Lung (tissue), 12 donors: Measurements from ENCODE around the gene CPS1. TPM values are rescaled to one million over a fixed set of nuclear protein-coding genes. Genes with fewer than 3 reads are reported as not detected.
A peak's percentile ranks its signal among the peaks of the same experiment; 100 is the strongest.

ENCODE experiments used
- ATAC-seq: fragments of 200-7000 bp; cut with Tn5 transposase; one replicate; pipeline ENCODE4 v1.9.1; 2020; ENCODE audit warnings: moderate number of reproducible peaks; ENCODE audit not compliant: insufficient read depth, low FRiP score
- DNase-seq, 3 donors: peaks; one replicate each; pipeline ENCODE4 v3.0.0-alpha.2; 2013 to 2017
- H3K27ac ChIP-seq, 2 donors: one replicate each; pipeline ENCODE4 v1.5.1; 2013; ENCODE audit warnings: mild to moderate bottlenecking in 2 of 2, moderate library complexity in 2 of 2, control low read depth in 1 of 2, inconsistent platforms in 1 of 2, low read depth in 1 of 2, low read length in 1 of 2
- H3K27me3 ChIP-seq, 3 donors: one replicate each; pipeline ENCODE4 v1.5.1; 2013; ENCODE audit warnings: low read length in 2 of 3; ENCODE audit not compliant: control insufficient read depth in 3 of 3, insufficient read depth in 3 of 3
- H3K36me3 ChIP-seq, 4 donors: one replicate each; pipeline ENCODE4 v1.5.1; 2013; ENCODE audit warnings: low read length in 4 of 4, mild to moderate bottlenecking in 1 of 4, moderate library complexity in 1 of 4; ENCODE audit not compliant: control insufficient read depth in 4 of 4, insufficient read depth in 4 of 4
- H3K4me1 ChIP-seq, 5 donors: one replicate each; pipeline ENCODE4 v1.5.1; 2013; ENCODE audit warnings: low read length in 5 of 5, mild to moderate bottlenecking in 2 of 5, moderate library complexity in 1 of 5; ENCODE audit not compliant: control insufficient read depth in 5 of 5, insufficient read depth in 5 of 5
- H3K4me3 ChIP-seq: one replicate; pipeline ENCODE4 v1.5.1; 2013; ENCODE audit warnings: mild to moderate bottlenecking, control low read depth, moderate library complexity
- H3K9ac ChIP-seq, 2 donors: one replicate each; pipeline ENCODE4 v1.5.1; 2013; ENCODE audit warnings: low read length in 2 of 2, control low read depth in 1 of 2; ENCODE audit not compliant: insufficient read depth in 1 of 2
- H3K9me3 ChIP-seq, 4 donors: one replicate each; pipeline ENCODE4 v1.5.1; 2013; ENCODE audit warnings: low read length in 3 of 4, mild to moderate bottlenecking in 1 of 4, moderate library complexity in 1 of 4; ENCODE audit not compliant: control insufficient read depth in 4 of 4, insufficient read depth in 3 of 4
- CTCF ChIP-seq: IDR thresholded peaks from 2 replicates; pipeline ENCODE4 v1.5.1; 2012; ENCODE audit warnings: mild to moderate bottlenecking; ENCODE audit errors: control extremely low read depth, extremely low read depth
- WGBS, 2 donors: extraction: QIAGEN DNeasy Blood & Tissue Kit; methylation state at CpG; one replicate each; pipeline ENCODE4 v1.1.7; 2013; 5-methylcytosine and 5-hydroxymethylcytosine counted together
- polyA plus RNA-seq, 2 donors: library from polyadenylated mRNA; stranded (reverse); fragments of 200-250 nt; gene quantifications; one replicate each; pipeline ENCODE4 v1.2.1, GENCODE V29; 2013
- total RNA-seq, 2 donors: library from RNA; depleted of rRNA in 1 of 2; stranded (reverse); fragments of >200 nt in 1 of 2; gene quantifications; one replicate each; pipeline ENCODE4 v1.2.1, GENCODE V29; 2014 to 2021
- donor health status: control.
- donor health status: control.
- donor health status: Bipolar disorder and iron deficiency.
- donor health status: healthy.
- donor health status: DM: yes; HTN: yes; CAD: no.

Gene CPS1
- total and polyA plus RNA-seq, 4 donors = 0.35 to 5.0 (median 1.9) TPM

GRCh38 chr2:210558708-210559107, 2.3 kb downstream of the CPS1 start:
- ATAC-seq (no peak), DNase-seq (peak in 2 of 3 donors; percentile 16 to 19)
- Histone ChIP-seq H3K36me3 (no peaks in the 10 kb centered on the region), H3K27ac (no peak overlapping the region), H3K27me3 (no peaks in the 10 kb centered on the region), H3K9ac (no peak overlapping the region), H3K9me3 (no peaks in the 10 kb centered on the region), H3K4me3 (no peak overlapping the region), H3K4me1 (no peaks in the 10 kb centered on the region)
- no peak for TF ChIP-seq CTCF
- WGBS, 2 donors = 48 to 63% methylated on average over 1 of the region's 1 CpG

GRCh38 chr2:210559182-210559581, 2.8 kb downstream of the CPS1 start:
- H3K4me1 ChIP-seq = no peaks in the 10 kb centered on the region
- H3K9me3 ChIP-seq = no peaks in the 10 kb centered on the region
- 91 to 93% methylated on average over 6 of the region's 6 CpGs for WGBS, 2 donors
- ATAC-seq (no peak), DNase-seq (no peak)
- H3K27ac ChIP-seq = no peak overlapping the region
- H3K9ac ChIP-seq = no peak overlapping the region
- no peaks in the 10 kb centered on the region for H3K27me3 ChIP-seq
- H3K36me3 ChIP-seq = no peaks in the 10 kb centered on the region
- TF ChIP-seq CTCF = no peak
- H3K4me3 ChIP-seq = no peak overlapping the region

- no peaks in the 10 kb centered on the region for H3K36me3 ChIP-seq
- no peaks in the 10 kb centered on the region for H3K27me3 ChIP-seq
- ATAC-seq (no peak), DNase-seq (no peak)
- no peak overlapping the region for H3K27ac ChIP-seq
- no peak overlapping the region for H3K4me3 ChIP-seq
- no peaks in the 10 kb centered on the region for H3K4me1 ChIP-seq
- WGBS, 2 donors = 94 to 95% methylated on average over 5 of the region's 5 CpGs
- TF ChIP-seq CTCF = no peak
- no peak overlapping the region for H3K9ac ChIP-seq
- H3K9me3 ChIP-seq = no peaks in the 10 kb centered on the region
These were observed 5.1 kb downstream of the CPS1 start for GRCh38 chr2:210561475-210561874.

GRCh38 chr2:210562091-210562490, 5.7 kb downstream of the CPS1 start:
- H3K27me3 ChIP-seq = no peaks in the 10 kb centered on the region
- no peaks in the 10 kb centered on the region for H3K4me1 ChIP-seq
- WGBS, 2 donors = 64 to 85% methylated on average over 1 of the region's 1 CpG
- H3K27ac ChIP-seq = no peak overlapping the region
- DNase-seq = no peak
- ATAC-seq = no peak
- no peaks in the 10 kb centered on the region for H3K36me3 ChIP-seq
- no peak overlapping the region for H3K4me3 ChIP-seq
- no peak overlapping the region for H3K9ac ChIP-seq
- H3K9me3 ChIP-seq = no peaks in the 10 kb centered on the region
- no peak for TF ChIP-seq CTCF
